IPS-18a (cell line): Measurements from ENCODE around the gene SHMT2.

ENCODE experiments used
- H3K27ac ChIP-seq: one replicate; pipeline ENCODE4 v1.5.1; 2013; ENCODE audit warnings: low read length
- H3K27me3 ChIP-seq: one replicate; pipeline ENCODE4 v1.6.1; 2013; ENCODE audit warnings: mild to moderate bottlenecking, low read length; ENCODE audit not compliant: control insufficient read depth, insufficient read depth
- H3K36me3 ChIP-seq: one replicate; pipeline ENCODE4 v1.6.1; 2013; ENCODE audit warnings: low read depth, low read length; ENCODE audit not compliant: control insufficient read depth
- H3K4me1 ChIP-seq: one replicate; pipeline ENCODE4 v1.6.1; 2013; ENCODE audit warnings: low read depth, low read length; ENCODE audit not compliant: control insufficient read depth
- H3K4me3 ChIP-seq: one replicate; pipeline ENCODE4 v1.5.1; 2013; ENCODE audit warnings: low read length
- H3K9ac ChIP-seq: one replicate; pipeline ENCODE4 v1.6.1; 2013; ENCODE audit warnings: mild to moderate bottlenecking, low read length, moderate library complexity
- H3K9me3 ChIP-seq: one replicate; pipeline ENCODE4 v1.6.1; 2013; ENCODE audit warnings: low read depth, low read length; ENCODE audit not compliant: control insufficient read depth

The SHMT2 gene

DNA sequence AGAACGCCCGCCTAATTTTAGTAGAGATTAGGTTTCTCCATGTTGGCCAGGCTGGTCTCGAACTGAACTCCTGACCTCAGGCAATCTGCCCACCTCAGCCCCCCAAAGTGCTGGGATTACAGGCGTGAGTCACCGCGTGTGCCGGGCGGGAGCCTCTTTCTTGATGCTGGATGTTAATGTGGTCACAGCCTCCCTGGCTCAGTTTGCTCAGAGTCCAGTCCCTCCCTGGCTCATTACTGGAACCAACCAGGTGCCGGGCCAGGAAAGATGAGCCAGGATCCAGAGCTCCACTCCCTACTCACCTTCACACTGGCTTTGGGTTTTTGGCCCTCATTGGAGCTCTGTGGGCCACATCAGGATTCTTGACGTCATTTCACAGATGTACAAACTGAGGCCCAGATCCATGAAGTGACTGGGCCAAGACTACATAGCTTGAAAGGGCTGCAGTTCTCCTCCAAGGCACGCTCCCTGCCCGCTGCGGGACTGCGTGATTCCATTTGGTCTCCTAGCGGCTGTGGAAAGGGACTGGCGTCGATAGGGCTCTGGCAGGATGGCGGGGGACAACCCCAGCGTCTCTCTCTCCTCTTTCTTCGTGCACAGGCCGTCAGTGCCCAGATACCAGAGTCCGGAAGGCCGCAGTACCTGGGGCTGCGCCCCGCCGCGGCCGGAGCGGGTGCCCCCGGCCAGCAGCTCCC, 5.1 kb upstream of the SHMT2 start:
- no peak overlapping the region for H3K4me3 ChIP-seq
- H3K27ac ChIP-seq, result no peak overlapping the region
- H3K27me3 ChIP-seq, result peaks cover 99% of the 10 kb centered on the region
- no peaks in the 10 kb centered on the region for H3K9me3 ChIP-seq
- H3K9ac ChIP-seq, result no peak overlapping the region
- no peaks in the 10 kb centered on the region for H3K36me3 ChIP-seq
- H3K4me1 ChIP-seq, result peaks cover 38% of the 10 kb centered on the region

DNA sequence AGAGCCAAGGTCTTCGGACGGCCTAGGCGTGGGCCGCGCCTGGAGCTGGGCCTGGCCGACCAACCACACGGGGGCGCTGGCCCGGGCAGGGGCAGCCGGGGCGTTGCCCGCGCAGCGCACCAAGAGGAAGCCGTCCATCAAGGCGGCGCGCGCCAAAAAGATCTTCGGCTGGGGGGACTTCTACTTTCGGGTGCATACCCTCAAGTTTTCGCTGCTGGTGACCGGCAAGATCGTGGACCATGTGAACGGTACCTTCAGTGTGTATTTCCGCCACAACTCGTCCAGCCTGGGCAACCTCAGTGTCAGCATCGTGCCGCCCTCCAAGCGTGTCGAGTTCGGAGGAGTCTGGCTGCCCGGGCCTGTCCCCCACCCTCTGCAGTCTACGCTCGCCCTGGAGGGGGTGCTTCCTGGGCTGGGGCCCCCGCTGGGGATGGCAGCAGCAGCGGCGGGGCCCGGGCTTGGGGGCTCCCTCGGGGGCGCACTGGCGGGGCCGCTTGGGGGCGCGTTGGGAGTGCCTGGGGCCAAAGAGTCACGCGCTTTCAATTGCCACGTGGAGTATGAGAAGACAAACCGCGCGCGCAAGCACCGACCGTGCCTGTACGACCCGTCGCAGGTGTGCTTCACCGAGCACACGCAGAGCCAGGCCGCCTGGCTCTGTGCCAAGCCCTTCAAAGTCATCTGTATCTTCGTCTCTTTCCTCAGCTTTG, 4.4 kb upstream of the SHMT2 start:
- H3K9ac ChIP-seq, result no peak overlapping the region
- no peaks in the 10 kb centered on the region for H3K36me3 ChIP-seq
- H3K27me3 ChIP-seq, result peaks cover 92% of the 10 kb centered on the region
- no peak overlapping the region for H3K4me3 ChIP-seq
- no peaks in the 10 kb centered on the region for H3K9me3 ChIP-seq
- no peak overlapping the region for H3K27ac ChIP-seq
- peaks cover 32% of the 10 kb centered on the region for H3K4me1 ChIP-seq

DNA sequence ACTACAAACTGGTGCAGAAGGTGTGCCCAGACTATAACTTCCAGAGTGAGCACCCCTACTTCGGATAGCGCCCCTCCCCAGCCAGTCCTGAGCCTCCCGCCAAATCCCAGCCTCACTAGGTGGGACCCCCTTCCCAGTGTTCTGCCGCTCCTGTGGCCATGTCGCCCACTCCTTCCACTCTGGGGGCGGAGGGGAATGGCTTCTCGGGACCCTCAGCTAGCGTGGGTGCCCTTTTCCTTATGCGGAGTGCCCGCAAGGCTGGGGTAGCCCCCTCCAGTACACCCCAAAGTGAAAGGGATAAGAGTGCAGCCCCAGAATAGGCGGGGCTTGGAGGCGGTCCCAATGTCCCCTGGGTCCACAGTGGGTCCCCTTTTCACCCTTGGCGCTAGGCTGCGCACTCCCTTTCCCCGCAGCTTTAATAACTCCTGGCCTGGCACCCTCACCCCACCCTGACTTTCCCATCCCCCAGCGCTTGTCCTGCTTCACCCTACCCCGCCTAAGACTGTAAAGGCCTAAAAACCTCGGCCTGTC, 3.8 kb upstream of the SHMT2 start:
- Histone ChIP-seq H3K9ac (no peak overlapping the region), H3K4me3 (no peak overlapping the region), H3K36me3 (no peaks in the 10 kb centered on the region), H3K9me3 (no peaks in the 10 kb centered on the region), H3K27ac (no peak overlapping the region), H3K27me3 (peaks cover 86% of the 10 kb centered on the region), H3K4me1 (peaks cover 34% of the 10 kb centered on the region)

DNA sequence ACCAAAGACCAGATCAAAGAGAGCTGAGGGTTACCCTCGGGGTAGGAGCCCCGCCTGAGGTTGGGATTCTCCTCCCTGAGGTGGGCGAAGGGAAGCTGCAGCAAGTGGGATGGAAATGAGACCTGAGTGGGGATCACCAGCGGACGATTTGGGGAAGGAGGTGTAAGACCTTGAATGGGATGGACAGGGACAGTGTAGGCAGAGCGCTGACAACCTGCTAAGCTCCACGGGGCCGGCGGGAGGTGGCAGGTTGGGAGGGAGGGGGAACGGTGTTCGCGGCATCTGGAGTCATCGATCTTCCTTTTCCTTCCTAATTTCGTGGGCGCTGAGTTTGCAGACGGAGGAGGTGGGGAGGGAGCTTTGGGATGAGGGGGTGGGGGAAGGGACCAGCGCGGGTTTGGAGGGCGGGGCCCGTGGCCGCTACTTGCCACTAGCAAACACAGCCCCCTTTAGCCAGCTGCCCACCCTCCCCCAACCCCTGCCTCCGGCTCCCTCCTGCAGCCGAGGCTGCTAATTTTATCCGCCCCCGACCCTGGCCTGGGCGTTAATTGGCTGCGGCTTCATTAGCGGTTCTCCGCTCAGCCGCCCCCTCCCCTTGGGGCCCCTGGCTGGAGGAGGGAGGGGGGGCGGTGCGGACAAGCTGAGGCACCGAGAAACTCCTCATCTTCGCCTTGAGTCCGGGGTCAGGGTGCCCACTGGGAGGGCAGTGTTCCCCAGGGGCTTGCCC, 2.8 kb upstream of the SHMT2 start:
- Histone ChIP-seq H3K27ac (no peak overlapping the region), H3K4me1 (peaks cover 34% of the 10 kb centered on the region), H3K4me3 (peak overlapping the region; percentile 60), H3K9me3 (no peaks in the 10 kb centered on the region), H3K9ac (peak overlapping the region; percentile 13), H3K27me3 (peaks cover 76% of the 10 kb centered on the region), H3K36me3 (peaks cover 9% of the 10 kb centered on the region)

DNA sequence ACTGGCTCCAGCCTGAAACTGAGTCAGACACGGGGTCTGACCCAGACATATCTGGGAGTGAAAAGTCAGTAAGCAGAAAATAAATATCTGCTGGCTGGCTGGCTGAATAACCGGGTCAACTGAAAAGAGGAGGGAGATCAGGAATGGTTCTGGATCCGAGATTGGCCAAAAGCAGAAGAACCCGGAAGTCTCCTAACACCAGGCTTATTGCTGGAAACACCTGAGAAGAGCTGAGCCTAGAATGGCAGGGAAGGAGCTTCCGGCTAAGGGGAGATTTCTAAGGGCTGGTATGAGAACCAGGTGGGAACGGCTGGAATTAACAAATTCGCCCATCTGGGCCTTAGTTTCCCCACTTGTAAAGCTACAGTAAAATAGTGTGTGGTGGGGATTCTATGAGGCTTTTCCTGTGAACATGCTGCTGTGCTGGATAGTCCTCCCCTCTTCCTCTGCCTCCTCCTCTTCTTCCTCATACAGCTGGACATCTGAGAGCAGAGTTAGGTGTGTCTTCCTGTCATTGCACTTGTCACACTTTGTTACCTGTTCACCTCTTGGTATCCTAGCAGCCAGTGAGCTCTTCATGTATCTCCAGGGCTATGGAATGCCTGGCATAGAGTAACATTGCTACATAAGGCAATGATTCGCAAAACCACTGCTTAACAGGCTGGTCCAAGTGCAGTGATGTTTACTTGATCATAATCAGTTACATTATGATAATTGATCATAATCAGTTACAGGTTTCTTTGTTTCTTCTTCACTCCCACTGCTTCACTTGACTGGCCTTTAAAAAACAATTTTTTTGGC, 2.0 kb upstream of the SHMT2 start:
- Histone ChIP-seq H3K9ac (peak overlapping the region; percentile 13), H3K9me3 (no peaks in the 10 kb centered on the region), H3K4me1 (peaks cover 31% of the 10 kb centered on the region), H3K4me3 (peak overlapping the region; percentile 60), H3K36me3 (peaks cover 17% of the 10 kb centered on the region), H3K27ac (no peak overlapping the region), H3K27me3 (peaks cover 74% of the 10 kb centered on the region)

DNA sequence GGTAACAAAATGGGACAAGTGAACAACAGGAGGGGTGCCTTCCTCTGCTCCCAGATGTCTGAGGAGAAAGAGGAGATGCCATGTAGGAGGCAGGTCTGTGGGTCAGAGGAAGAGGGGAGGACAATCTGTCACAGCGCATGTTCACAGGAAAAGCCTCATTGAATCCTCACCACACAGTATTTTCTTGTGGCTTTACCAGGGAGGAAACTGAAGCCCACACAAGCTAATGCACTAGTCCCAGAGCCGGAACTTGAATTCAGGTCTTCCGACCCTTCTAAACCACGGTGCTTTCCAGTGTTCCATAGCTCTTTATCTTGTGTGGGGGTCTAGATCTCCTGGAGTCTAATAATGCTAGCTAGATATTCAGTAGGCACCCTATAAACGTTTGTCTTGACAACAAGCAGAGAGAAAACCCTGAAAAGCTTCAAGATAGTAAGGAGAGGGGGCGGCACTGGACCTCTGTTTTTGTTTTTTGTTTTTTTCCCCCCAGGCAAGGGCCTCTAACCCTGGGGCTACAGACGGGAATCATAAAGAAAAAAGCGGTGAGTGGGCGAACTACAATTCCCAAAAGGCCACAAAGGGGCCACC, 371 bp upstream of the SHMT2 start:
- peak overlapping the region; percentile 97 for H3K4me3 ChIP-seq
- H3K9ac ChIP-seq, result peak overlapping the region; percentile 100
- no peak overlapping the region for H3K27ac ChIP-seq
- peaks cover 33% of the 10 kb centered on the region for H3K36me3 ChIP-seq
- H3K27me3 ChIP-seq, result peaks cover 74% of the 10 kb centered on the region
- no peaks in the 10 kb centered on the region for H3K9me3 ChIP-seq
- peaks cover 30% of the 10 kb centered on the region for H3K4me1 ChIP-seq

DNA sequence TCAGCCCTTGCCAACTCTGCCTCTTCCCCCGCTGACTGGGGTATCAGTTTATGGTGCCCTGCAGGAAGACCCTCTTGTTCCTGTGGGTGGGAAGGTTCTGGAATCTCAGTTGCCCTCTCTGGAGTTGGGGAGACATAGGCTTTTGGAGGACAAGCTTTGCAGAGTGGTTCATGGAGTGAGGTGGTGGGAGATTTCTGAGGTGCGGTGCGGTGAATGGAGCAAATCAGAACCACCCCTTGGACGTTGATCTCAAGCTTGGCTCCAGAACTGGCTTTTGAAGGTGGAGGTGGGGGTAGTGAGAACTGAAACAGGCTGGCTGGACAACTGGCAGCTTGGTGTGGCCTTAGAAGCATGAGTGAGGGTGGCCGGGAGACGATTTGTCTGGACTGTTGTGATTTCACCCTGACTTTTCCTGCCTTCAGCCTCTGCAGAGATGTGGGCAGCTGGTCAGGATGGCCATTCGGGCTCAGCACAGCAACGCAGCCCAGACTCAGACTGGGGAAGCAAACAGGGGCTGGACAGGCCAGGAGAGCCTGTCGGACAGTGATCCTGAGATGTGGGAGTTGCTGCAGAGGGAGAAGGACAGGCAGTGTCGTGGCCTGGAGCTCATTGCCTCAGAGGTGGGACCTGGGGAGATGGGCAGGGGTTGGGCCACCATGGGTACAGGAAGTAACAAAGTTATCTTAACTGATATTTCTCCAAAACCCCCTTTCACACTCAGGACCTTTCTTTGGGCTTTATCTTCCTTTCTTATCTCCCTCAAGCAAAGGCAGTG, 1.1 kb downstream of the SHMT2 start:
- Histone ChIP-seq H3K27ac (peak overlapping the region; percentile 98), H3K36me3 (peaks cover 38% of the 10 kb centered on the region), H3K4me1 (peaks cover 30% of the 10 kb centered on the region), H3K9ac (peak overlapping the region; percentile 100), H3K9me3 (no peaks in the 10 kb centered on the region), H3K27me3 (peaks cover 74% of the 10 kb centered on the region), H3K4me3 (peak overlapping the region; percentile 97)

DNA sequence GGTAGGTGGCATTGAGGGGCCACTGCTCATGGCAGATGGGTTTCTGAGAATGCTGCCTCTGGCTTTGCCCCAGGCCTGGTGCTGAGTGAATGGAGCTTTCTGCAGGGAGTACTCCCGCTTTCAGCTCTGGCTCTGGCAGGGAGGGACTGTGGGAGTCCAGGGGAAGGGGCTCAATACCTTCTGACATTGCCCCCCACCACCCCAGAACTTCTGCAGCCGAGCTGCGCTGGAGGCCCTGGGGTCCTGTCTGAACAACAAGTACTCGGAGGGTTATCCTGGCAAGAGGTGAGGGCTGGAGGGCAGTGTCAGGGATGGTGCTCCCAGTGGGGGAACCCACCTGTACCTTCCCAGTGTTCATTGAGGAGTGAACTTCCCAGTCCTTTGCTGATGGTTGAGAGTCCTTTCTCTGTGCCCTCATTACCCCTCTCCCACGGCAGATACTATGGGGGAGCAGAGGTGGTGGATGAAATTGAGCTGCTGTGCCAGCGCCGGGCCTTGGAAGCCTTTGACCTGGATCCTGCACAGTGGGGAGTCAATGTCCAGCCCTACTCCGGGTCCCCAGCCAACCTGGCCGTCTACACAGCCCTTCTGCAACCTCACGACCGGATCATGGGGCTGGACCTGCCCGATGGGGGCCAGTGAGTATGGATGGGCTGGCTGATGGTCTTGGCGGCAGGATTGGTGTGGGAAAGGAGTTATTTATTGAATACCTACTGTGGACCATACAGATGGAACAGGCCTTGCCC, 1.9 kb downstream of the SHMT2 start:
- H3K9me3 ChIP-seq, result no peaks in the 10 kb centered on the region
- peaks cover 31% of the 10 kb centered on the region for H3K4me1 ChIP-seq
- H3K9ac ChIP-seq, result peak overlapping the region; percentile 100
- peaks cover 74% of the 10 kb centered on the region for H3K27me3 ChIP-seq
- peak overlapping the region; percentile 97 for H3K4me3 ChIP-seq
- H3K36me3 ChIP-seq, result peaks cover 38% of the 10 kb centered on the region
- no peak overlapping the region for H3K27ac ChIP-seq

DNA sequence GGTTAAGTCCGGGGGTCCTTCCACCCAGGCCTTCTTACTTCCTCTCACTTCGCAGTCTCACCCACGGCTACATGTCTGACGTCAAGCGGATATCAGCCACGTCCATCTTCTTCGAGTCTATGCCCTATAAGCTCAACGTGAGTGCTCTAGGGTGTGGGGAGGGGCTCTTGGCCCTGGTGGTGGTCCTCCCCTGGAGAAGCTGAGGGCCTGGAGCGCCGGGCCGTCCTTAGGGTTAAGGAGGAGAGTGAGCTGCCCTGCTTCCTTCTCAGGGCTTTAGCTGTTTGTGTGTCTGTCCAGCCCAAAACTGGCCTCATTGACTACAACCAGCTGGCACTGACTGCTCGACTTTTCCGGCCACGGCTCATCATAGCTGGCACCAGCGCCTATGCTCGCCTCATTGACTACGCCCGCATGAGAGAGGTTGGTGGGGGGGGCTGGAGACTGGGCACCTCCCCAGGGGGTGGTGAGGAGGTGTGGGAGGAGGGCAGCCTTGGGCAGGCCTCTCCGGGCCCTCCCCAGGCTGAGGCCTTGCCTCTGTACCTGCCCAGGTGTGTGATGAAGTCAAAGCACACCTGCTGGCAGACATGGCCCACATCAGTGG, 2.7 kb downstream of the SHMT2 start:
- Histone ChIP-seq H3K4me1 (peaks cover 25% of the 10 kb centered on the region), H3K9ac (no peak overlapping the region), H3K9me3 (no peaks in the 10 kb centered on the region)

More for the DNA sequence above, 2.7 kb downstream of the SHMT2 start:
- Histone ChIP-seq H3K27ac (no peak overlapping the region), H3K4me3 (no peak overlapping the region), H3K36me3 (peaks cover 38% of the 10 kb centered on the region), H3K27me3 (peaks cover 74% of the 10 kb centered on the region)
